Astrocyte of the spinal cord (primary cell): ENCODE measurements around the gene PHRF1.

ENCODE experiments used
- DNase-seq: peaks from one replicate; pipeline ENCODE4 v3.0.0; 2011; ENCODE audit warnings: low read depth, low spot score
- H3K4me3 ChIP-seq: 2 replicates; pipeline ENCODE4 v1.5.1; 2011; ENCODE audit warnings: low read depth, mild to moderate bottlenecking, low read length, moderate library complexity
- CTCF ChIP-seq: IDR thresholded peaks from 2 replicates; pipeline ENCODE4 v1.5.1; 2012; ENCODE audit warnings: low read depth, mild to moderate bottlenecking, low read length, inconsistent platforms
- in situ Hi-C: cut with HindIII; loops from 2 replicates; pipeline ENCODE4 v1.10.0; 2017; ENCODE audit warnings: low sequenced_read_pairs

PHRF1 gene

GRCh38 chr11:598005-598680, 21.9 kb downstream of the PHRF1 start:
- TF ChIP-seq CTCF = no peak
- no peak for DNase-seq
- no peak overlapping the region for H3K4me3 ChIP-seq
- in situ Hi-C loops = no loop called here

- TF ChIP-seq CTCF = no peak
- in situ Hi-C loops = no loop called here
- no peak for DNase-seq
- H3K4me3 ChIP-seq = no peak overlapping the region
Measured at GRCh38 chr11:601573-602245, 25.4 kb downstream of the PHRF1 start.

- no peak for DNase-seq
- H3K4me3 ChIP-seq = no peak overlapping the region
- in situ Hi-C loops = no loop called here
- no peak for TF ChIP-seq CTCF
Measured at GRCh38 chr11:603154-603553, 26.9 kb downstream of the PHRF1 start.

- in situ Hi-C loops = no loop called here
- H3K4me3 ChIP-seq = no peak overlapping the region
- DNase-seq = no peak
- TF ChIP-seq CTCF = no peak
Measured at GRCh38 chr11:605286-606129, 29.2 kb downstream of the PHRF1 start.

- no peak for TF ChIP-seq CTCF
- H3K4me3 ChIP-seq = no peak overlapping the region
- DNase-seq = peak; percentile 45
- in situ Hi-C loops = no loop called here
Measured at GRCh38 chr11:606245-606644, 30.0 kb downstream of the PHRF1 start.

- no peak overlapping the region for H3K4me3 ChIP-seq
- in situ Hi-C loops = no loop called here
- TF ChIP-seq CTCF = no peak
- DNase-seq = no peak
Measured at GRCh38 chr11:607020-607780, 30.9 kb downstream of the PHRF1 start.
